ENCODE measurements around the gene PSMD9.

GRCh38 chr12:121953117-121953692, 64.6 kb downstream of the PSMD9 start:
- TF ChIP-seq REST (IDR thresholded peaks at IDR 0.05; ENCODE audit: insufficient replicate concordance, low read depth), result no peak
- no peak for TF ChIP-seq CTCF (IDR thresholded peaks at IDR 0.05; ENCODE audit: insufficient read depth, low read length)
- no peak for TF ChIP-seq GABPA (IDR thresholded peaks at IDR 0.05; ENCODE audit: low read depth)
